K562 (cell line): ENCODE measurements around the gene TP53I13.

Source experiments
- NFIC ChIP-seq: fragments of 450-650 bp; IDR thresholded peaks from 2 replicates; pipeline ENCODE4 v1.6.1; 2017; ENCODE audit warnings: mild to moderate bottlenecking, inconsistent platforms
- TF ChIP-seq, protein P1 (sequence below), 3 experiments: IDR thresholded peaks in 2 of 3; conservative IDR thresholded peaks in 1 of 3; 2 replicates each; pipeline ENCODE4 v1.5.1; 2011 to 2012; ENCODE audit warnings: low read length in 3 of 3, mild to moderate bottlenecking in 3 of 3, control low read depth in 2 of 3, improper control_type of control experiment in 1 of 3, inconsistent platforms in 1 of 3, low read depth in 1 of 3, mixed read lengths in 1 of 3, moderate library complexity in 1 of 3; ENCODE audit not compliant: insufficient read depth in 2 of 3

DNA sequence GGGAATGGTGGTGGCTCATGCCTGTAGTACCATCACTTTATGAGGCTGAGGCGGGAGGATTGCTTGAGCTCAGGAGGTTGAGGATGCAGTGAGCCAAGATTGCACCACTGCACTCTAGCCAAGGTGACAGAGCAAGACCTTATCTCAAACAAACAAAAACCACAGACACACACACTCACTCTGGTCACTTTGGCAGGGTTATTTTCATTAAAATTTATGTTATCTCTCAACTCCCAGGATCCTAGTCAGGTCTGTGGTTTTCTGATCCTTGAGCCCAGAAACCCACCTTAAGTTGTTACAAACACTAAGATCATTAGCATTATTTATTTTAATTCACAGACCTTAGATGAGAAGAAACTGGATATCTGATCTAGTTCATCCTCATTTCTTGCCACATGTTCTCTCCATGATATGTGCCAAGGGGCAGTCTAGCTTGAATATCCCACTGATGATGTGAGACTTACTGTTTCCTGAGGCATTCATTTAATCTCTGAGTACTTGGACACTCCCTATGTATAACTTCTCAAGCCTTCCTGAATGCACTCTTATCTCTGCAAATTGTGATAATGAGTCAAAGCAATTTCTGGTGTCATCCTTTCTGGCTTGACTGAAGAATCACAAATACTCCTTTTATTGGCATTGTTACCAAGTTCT, 11.3 kb upstream of the TP53I13 start:
- TF ChIP-seq, protein P1, sequence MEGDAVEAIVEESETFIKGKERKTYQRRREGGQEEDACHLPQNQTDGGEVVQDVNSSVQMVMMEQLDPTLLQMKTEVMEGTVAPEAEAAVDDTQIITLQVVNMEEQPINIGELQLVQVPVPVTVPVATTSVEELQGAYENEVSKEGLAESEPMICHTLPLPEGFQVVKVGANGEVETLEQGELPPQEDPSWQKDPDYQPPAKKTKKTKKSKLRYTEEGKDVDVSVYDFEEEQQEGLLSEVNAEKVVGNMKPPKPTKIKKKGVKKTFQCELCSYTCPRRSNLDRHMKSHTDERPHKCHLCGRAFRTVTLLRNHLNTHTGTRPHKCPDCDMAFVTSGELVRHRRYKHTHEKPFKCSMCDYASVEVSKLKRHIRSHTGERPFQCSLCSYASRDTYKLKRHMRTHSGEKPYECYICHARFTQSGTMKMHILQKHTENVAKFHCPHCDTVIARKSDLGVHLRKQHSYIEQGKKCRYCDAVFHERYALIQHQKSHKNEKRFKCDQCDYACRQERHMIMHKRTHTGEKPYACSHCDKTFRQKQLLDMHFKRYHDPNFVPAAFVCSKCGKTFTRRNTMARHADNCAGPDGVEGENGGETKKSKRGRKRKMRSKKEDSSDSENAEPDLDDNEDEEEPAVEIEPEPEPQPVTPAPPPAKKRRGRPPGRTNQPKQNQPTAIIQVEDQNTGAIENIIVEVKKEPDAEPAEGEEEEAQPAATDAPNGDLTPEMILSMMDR (IDR thresholded peaks at IDR 0.05 in 2 of 3, conservative IDR thresholded peaks at IDR 0.05 in 1 of 3; ENCODE audit: insufficient read depth in 2 of 3, low read depth in 1 of 3, low read length in 3 of 3) = no peak
- TF ChIP-seq NFIC = peak; percentile 74
